GM13977 (cell line): Measurements from ENCODE around the gene PCSK2.

Experiments used
- DNase-seq: peaks from one replicate; pipeline ENCODE4 v3.0.0; 2012; ENCODE audit warnings: low spot score
- in situ Hi-C: fragments of 300-500 bp; cut with MboI; formaldehyde crosslinking; loops from one replicate; pipeline ENCODE4 v1.12.0; 2022; ENCODE audit warnings: low sequenced_read_pairs, low pct_unique_long_range_greater_than_20kb, mixed read lengths, inconsistent platforms; ENCODE audit not compliant: unreplicated experiment
- TF ChIP-seq, protein P1 (sequence below): IDR thresholded peaks from 2 replicates; pipeline ENCODE4 v1.5.1; 2012; ENCODE audit warnings: mild to moderate bottlenecking, control low read depth; ENCODE audit not compliant: insufficient read depth; ENCODE audit errors: extremely low read depth, missing control alignments

PCSK2 gene

GRCh38 chr20:17343656-17344452, 117.0 kb downstream of the PCSK2 start:
- in situ Hi-C loops, result no loop called here
- no peak for DNase-seq
- TF ChIP-seq, protein P1, sequence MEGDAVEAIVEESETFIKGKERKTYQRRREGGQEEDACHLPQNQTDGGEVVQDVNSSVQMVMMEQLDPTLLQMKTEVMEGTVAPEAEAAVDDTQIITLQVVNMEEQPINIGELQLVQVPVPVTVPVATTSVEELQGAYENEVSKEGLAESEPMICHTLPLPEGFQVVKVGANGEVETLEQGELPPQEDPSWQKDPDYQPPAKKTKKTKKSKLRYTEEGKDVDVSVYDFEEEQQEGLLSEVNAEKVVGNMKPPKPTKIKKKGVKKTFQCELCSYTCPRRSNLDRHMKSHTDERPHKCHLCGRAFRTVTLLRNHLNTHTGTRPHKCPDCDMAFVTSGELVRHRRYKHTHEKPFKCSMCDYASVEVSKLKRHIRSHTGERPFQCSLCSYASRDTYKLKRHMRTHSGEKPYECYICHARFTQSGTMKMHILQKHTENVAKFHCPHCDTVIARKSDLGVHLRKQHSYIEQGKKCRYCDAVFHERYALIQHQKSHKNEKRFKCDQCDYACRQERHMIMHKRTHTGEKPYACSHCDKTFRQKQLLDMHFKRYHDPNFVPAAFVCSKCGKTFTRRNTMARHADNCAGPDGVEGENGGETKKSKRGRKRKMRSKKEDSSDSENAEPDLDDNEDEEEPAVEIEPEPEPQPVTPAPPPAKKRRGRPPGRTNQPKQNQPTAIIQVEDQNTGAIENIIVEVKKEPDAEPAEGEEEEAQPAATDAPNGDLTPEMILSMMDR, result no peak

GRCh38 chr20:17344790-17345189, 118.0 kb downstream of the PCSK2 start:
- DNase-seq, result no peak
- TF ChIP-seq, protein P1, result no peak
- in situ Hi-C loops, result no loop called here

DNA sequence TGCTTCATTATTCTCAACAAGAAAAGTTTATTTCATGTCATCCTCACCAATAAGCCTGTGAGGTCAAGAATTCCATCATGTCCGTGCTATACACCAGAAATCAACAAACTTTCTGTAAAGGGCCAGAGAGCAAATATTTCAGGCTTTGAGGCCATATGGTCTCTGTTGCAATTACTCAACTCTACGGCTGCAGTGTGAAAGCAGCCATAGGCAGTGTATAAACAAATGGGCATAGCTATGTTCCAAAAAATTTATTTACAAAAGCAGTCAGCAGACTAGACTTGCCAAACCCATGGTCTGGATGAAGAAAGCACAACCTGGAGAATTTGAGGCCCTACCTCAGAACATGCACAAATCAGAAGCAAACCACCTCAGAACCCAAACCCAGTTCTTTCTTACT, 118.5 kb downstream of the PCSK2 start:
- in situ Hi-C loops, result no loop called here
- TF ChIP-seq, protein P1, result no peak
- no peak for DNase-seq

- TF ChIP-seq, protein P1, result no peak
- in situ Hi-C loops, result no loop called here
- no peak for DNase-seq
Measured at GRCh38 chr20:17350321-17350720, 123.5 kb downstream of the PCSK2 start.

DNA sequence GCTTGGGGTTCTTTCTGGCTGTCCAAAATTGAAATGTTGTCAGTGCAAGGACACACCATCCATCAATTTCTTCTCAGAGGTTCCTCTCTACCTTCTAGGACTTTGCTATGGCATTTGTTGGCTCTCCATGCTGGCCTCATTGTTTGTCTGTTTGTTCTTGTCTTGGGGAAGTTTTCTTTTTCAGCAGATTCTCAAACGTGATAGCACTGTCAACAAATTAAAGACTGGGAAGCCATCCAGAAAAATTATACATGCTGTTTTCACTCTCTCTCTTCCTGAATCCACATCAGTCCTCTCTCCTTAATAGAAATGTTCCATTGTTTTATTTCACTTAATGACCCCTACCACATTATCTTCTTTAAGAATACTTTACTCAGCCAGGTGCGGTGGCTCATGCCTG, 130.4 kb downstream of the PCSK2 start:
- no peak for DNase-seq
- TF ChIP-seq, protein P1, result no peak
- in situ Hi-C loops, result no loop called here

- TF ChIP-seq, protein P1, result no peak
- DNase-seq, result no peak
- in situ Hi-C loops, result no loop called here
Measured at GRCh38 chr20:17358854-17359253, 132.0 kb downstream of the PCSK2 start.
